ENCODE results near the gene RAD1.

Gene RAD1

DNA sequence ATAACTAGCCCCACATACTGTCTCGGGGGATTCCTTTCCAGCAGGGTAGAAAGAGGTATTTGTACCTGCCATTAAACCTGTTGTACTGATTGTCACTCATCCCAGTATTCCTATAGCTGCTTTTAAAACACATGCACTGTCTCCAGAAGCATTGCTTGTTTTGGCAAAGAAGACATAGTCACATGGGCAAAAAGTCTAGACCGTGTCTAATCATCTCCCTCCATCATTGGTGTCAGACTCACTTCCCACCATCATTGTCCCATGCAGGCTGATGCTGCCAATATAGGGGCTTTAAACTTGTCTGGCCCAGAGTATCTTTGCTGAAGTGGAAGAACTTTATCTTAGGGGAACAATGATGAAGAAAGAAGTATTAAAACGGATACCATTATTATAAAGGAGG lies 26.6 kb upstream of the RAD1 start:
- DNase-seq (ENCODE audit: extremely low spot score), result no peak
- TF ChIP-seq SP1 (IDR thresholded peaks at IDR 0.05), result no peak
- TF ChIP-seq NFRKB (IDR thresholded peaks at IDR 0.05), result no peak
- TF ChIP-seq TARDBP (IDR thresholded peaks at IDR 0.05), result no peak
- TF ChIP-seq HDGF (IDR thresholded peaks at IDR 0.05; ENCODE audit: borderline replicate concordance), result no peak
- TF ChIP-seq FOXK2 (IDR thresholded peaks at IDR 0.05), result no peak
- no peak for TF ChIP-seq ELF4 (IDR thresholded peaks at IDR 0.05)
- TF ChIP-seq CTBP1 (IDR thresholded peaks at IDR 0.05; ENCODE audit: borderline replicate concordance), result no peak
- TF ChIP-seq ARNT (IDR thresholded peaks at IDR 0.05), result no peak
- TF ChIP-seq L3MBTL2 (conservative IDR thresholded peaks at IDR 0.05), result no peak
- TF ChIP-seq FOXM1 (IDR thresholded peaks at IDR 0.05; ENCODE audit: borderline replicate concordance), result no peak
- no peak for TF ChIP-seq SUZ12 (IDR thresholded peaks at IDR 0.05)
- TF ChIP-seq, protein P1, sequence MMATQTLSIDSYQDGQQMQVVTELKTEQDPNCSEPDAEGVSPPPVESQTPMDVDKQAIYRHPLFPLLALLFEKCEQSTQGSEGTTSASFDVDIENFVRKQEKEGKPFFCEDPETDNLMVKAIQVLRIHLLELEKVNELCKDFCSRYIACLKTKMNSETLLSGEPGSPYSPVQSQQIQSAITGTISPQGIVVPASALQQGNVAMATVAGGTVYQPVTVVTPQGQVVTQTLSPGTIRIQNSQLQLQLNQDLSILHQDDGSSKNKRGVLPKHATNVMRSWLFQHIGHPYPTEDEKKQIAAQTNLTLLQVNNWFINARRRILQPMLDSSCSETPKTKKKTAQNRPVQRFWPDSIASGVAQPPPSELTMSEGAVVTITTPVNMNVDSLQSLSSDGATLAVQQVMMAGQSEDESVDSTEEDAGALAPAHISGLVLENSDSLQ (IDR thresholded peaks at IDR 0.05), result no peak
- no peak for TF ChIP-seq BHLHE40 (IDR thresholded peaks at IDR 0.05; ENCODE audit: borderline replicate concordance)
- TF ChIP-seq ZNF384 (IDR thresholded peaks at IDR 0.05), result no peak
- TF ChIP-seq FOXA1 (IDR thresholded peaks at IDR 0.05), result no peak
- TF ChIP-seq LEF1 (IDR thresholded peaks at IDR 0.05; ENCODE audit: borderline replicate concordance), result no peak
- CTCF ChIA-PET, result interaction anchor here (0.6 kb wide), 1 partner anchor 1419 kb away, joined by 5 read pairs; no protein-coding TSS in a partner anchor
- POLR2A ChIA-PET, result no interaction called here

DNA sequence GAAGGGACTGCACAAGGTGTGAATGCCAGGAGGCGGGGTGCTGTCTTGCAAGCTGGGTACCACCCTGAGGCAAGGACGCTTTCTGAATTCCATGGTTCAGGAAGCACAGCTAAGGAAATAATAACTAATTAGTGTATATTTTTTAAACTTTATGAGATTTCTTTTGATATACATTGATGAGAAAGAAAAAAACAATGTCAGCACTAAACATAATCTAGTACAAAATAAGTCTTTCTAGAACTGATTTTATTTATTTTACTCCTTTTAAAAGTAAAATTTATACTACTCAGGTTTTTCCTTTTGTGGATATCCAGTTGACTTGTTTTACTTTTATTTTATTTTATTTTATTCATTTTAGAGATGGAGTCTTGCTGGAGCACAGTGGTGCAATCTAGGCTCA lies 17.6 kb upstream of the RAD1 start:
- CTCF ChIA-PET, result no interaction called here
- no peak for TF ChIP-seq TARDBP (IDR thresholded peaks at IDR 0.05)
- TF ChIP-seq ARNT (IDR thresholded peaks at IDR 0.05), result no peak
- no peak for TF ChIP-seq ZNF384 (IDR thresholded peaks at IDR 0.05)
- TF ChIP-seq FOXK2 (IDR thresholded peaks at IDR 0.05), result no peak
- TF ChIP-seq, protein P1 (IDR thresholded peaks at IDR 0.05), result no peak
- TF ChIP-seq FOXM1 (IDR thresholded peaks at IDR 0.05; ENCODE audit: borderline replicate concordance), result no peak
- TF ChIP-seq BHLHE40 (IDR thresholded peaks at IDR 0.05; ENCODE audit: borderline replicate concordance), result no peak
- no peak for TF ChIP-seq SUZ12 (IDR thresholded peaks at IDR 0.05)
- no peak for TF ChIP-seq FOXA1 (IDR thresholded peaks at IDR 0.05)
- TF ChIP-seq CTBP1 (IDR thresholded peaks at IDR 0.05; ENCODE audit: borderline replicate concordance), result no peak
- no peak for TF ChIP-seq HDGF (IDR thresholded peaks at IDR 0.05; ENCODE audit: borderline replicate concordance)
- TF ChIP-seq NFRKB (IDR thresholded peaks at IDR 0.05), result no peak
- TF ChIP-seq LEF1 (IDR thresholded peaks at IDR 0.05; ENCODE audit: borderline replicate concordance), result no peak
- TF ChIP-seq ELF4 (IDR thresholded peaks at IDR 0.05), result no peak
- no peak for TF ChIP-seq SP1 (IDR thresholded peaks at IDR 0.05)
- POLR2A ChIA-PET, result interaction anchor here (1.7 kb wide), 1 partner anchor 18 kb away, joined by 6 read pairs; the partner anchor contains the start of genes BRIX1 and RAD1
- no peak for DNase-seq (ENCODE audit: extremely low spot score)

DNA sequence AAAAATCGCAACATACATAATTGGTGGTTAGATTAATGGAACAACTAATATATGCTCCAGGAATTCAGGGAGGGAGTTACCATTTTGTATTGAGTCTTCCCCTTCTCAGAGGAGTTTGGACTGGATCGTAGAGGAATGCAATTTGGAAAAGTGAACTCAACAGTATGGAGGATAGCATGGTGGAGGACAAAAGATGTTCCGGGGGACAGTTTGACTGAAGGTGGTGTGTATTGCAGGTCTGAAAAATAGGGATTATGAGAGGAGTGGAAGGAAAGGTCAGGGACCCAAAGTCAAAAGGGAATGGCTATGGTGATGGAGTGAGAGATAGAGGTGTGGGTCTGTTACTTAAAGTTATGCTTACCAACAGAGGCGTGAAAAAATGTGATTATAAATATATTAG lies 15.6 kb upstream of the RAD1 start:
- no peak for DNase-seq (ENCODE audit: extremely low spot score)
- ChIA-PET POLR2A (interaction anchor here (3.8 kb wide), 1 partner anchor 16 kb away, joined by 65 read pairs; the partner anchor contains the start of genes BRIX1 and RAD1), CTCF (no interaction called here)
- no peak for TF ChIP-seq ZNF384 (IDR thresholded peaks at IDR 0.05)
- TF ChIP-seq SP1 (IDR thresholded peaks at IDR 0.05), result no peak
- no peak for TF ChIP-seq FOXK2 (IDR thresholded peaks at IDR 0.05)
- TF ChIP-seq HDGF (IDR thresholded peaks at IDR 0.05; ENCODE audit: borderline replicate concordance), result no peak
- no peak for TF ChIP-seq TARDBP (IDR thresholded peaks at IDR 0.05)
- TF ChIP-seq NFRKB (IDR thresholded peaks at IDR 0.05), result no peak
- no peak for TF ChIP-seq LEF1 (IDR thresholded peaks at IDR 0.05; ENCODE audit: borderline replicate concordance)

DNA sequence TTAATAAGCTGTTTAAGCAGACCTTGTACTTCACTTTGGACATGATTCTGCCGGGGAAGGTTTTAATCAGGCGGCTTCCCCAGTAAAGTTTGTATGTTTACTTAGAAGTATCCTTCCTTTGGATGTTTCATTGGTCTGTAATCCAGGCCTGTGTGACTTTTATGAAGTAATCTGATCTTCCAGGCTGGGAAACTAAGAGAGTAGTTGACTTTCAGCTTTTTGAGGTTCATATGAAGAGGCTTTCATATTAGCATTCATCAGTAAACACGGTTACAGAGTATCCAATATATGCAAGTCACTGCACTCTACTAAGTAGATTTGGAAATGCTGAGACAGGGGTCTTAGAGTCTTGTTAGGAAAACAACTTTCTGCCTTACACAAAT lies 15.1 kb upstream of the RAD1 start:
- ChIA-PET POLR2A (interaction anchor here (2.0 to 3.8 kb wide), 2 partner anchors 13 to 15 kb away, joined by 9 to 65 read pairs; partner anchors contain the start of genes BRIX1 and RAD1), CTCF (no interaction called here)
- TF ChIP-seq CTBP1 (IDR thresholded peaks at IDR 0.05; ENCODE audit: borderline replicate concordance) (no peak), ARNT (IDR thresholded peaks at IDR 0.05) (no peak), L3MBTL2 (conservative IDR thresholded peaks at IDR 0.05) (no peak), SUZ12 (IDR thresholded peaks at IDR 0.05) (no peak), SP1 (IDR thresholded peaks at IDR 0.05) (no peak), BHLHE40 (IDR thresholded peaks at IDR 0.05; ENCODE audit: borderline replicate concordance) (no peak), ZNF384 (IDR thresholded peaks at IDR 0.05) (no peak), TARDBP (IDR thresholded peaks at IDR 0.05) (no peak), NFRKB (IDR thresholded peaks at IDR 0.05) (no peak), FOXM1 (IDR thresholded peaks at IDR 0.05; ENCODE audit: borderline replicate concordance) (no peak)
- no peak for DNase-seq (ENCODE audit: extremely low spot score)

DNA sequence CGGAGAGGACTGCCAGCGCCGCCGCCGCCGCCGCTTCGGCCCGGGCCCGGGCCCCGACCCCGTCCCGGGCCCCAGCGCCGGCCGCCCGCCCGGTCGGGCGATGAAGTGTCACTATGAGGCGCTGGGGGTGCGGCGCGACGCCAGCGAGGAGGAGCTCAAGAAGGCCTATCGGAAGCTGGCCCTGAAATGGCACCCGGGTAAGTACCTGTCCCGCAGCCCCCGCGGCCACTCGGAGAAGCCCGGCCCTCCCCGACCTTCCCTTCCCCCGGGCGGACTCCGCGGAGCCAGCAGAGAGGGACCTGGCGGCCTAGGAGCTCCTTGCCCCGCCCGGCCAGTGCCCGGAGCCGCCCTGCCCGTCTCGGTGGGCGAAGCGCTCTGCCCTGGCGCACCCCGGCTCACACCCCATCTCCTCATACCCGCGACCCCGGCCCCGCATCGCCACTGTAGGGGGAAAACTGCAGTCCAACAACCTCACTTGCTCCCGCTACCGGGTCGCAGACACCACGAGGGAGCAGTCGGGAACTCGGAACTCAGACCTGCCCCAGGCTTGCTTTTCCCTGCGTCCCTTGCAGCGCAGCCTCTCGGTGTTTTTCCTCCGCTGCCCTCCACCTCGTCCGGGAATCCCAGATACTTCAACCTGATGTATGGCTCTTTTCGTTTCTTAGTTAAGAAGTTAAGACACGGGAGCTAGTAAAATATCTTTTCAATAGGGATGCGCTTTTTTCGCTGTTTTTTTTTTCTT lies 14.6 kb upstream of the RAD1 start:
- ChIA-PET POLR2A (interaction anchor here (0.6 to 3.8 kb wide), 6 partner anchors 9 to 448 kb away, joined by 3 to 65 read pairs (median 4); partner anchors contain the start of genes BRIX1 and RAD1), CTCF (interaction anchor here (0.8 kb wide), 1 partner anchor 14 kb away, joined by 3 read pairs; the partner anchor contains the start of genes BRIX1 and RAD1)
- peak; percentile 66 for DNase-seq (ENCODE audit: extremely low spot score)
- TF ChIP-seq ELF4 (IDR thresholded peaks at IDR 0.05) (no peak), L3MBTL2 (conservative IDR thresholded peaks at IDR 0.05) (0 out of 2 replicates have a peak, but pooled peaks have one; percentile 36)

DNA sequence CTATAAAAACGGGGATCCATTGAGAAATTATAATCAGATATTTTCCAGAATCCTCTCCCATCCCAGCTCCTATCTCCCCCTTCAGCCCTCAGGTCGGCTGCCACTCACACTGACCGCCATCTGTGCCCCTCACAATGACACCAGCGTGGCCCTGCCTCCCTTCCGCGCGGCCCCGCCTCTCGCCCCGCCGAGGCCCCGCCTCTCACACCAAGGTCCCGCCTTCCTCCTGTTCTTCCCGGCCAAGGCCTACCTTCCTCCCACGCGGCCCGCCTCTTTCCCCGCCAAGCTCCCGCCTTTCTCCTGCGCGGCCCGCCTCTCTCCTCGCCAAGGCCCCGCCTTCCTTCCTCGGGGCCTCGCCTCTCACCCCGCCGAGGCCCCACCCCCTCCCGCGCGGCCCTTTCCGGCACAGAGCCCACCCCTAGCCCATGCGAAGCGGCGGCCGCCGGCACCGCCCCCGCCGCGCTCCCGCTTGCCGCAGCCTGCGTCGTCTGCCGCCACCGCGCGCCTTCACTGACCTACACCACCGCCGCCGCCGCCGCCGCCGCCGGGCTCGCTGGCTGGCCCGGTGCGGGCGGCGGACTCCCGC lies 13.9 kb upstream of the RAD1 start, which contains the start of gene DNAJC21:
Gene DNAJC21, plus strand, starts transcription at position 426 of the 586 bp plus-strand sequence. CDS start 261 bp downstream, outside the sequence.
- peak; percentile 97 for DNase-seq (ENCODE audit: extremely low spot score)
- POLR2A ChIA-PET, result interaction anchor here (1.0 to 3.8 kb wide), 5 partner anchors 9 to 447 kb away, joined by 3 to 65 read pairs (median 4); partner anchors contain the start of genes BRIX1 and RAD1
- TF ChIP-seq, protein P1 (IDR thresholded peaks at IDR 0.05), result peak; percentile 95
- TF ChIP-seq HDGF (IDR thresholded peaks at IDR 0.05; ENCODE audit: borderline replicate concordance) (peak; percentile 92; the same call in 1 of the 2 replicates), ELF4 (IDR thresholded peaks at IDR 0.05) (no peak)
- CTCF ChIA-PET, result interaction anchor here (0.6 to 0.8 kb wide), 2 partner anchors 14 to 197 kb away, joined by 3 read pairs; partner anchors contain the start of genes BRIX1 and RAD1

Data from HEK293T (cell line).